Panc1 (cell line): Measurements from ENCODE around the gene FRMD8. TPM values are rescaled to one million over a fixed set of nuclear protein-coding genes. Genes with fewer than 3 reads are reported as not detected.

ENCODE experiments used
- ATAC-seq: fragments of 200-7000 bp; cut with Tn5 transposase; 2 replicates; pipeline ENCODE4 v1.9.1; 2020; ENCODE audit warnings: mild to moderate bottlenecking, moderate library complexity
- BruUV-seq: library from RNA; stranded (reverse); fragments of 400-500 nt; replicated peaks from 2 replicates; lab custom pipeline; 2021; lab: Mats Ljungman, UMichigan
- CTCF ChIA-PET: fragments of 300-600 bp; sonication (Branson Sonifier 250); formaldehyde crosslinking; loops from one replicate; lab custom pipeline; 2022; ENCODE audit warnings: antibody characterized with exemption; lab: Charles Lee
- POLR2A ChIA-PET: fragments of 300-600 bp; sonication (Branson Sonifier 250); formaldehyde crosslinking; loops from one replicate; lab custom pipeline; 2022; ENCODE audit warnings: antibody characterized with exemption; lab: Charles Lee
- DNase-seq: peaks from one replicate; pipeline ENCODE4 v3.0.0-alpha.2; 2010; ENCODE audit warnings: low read depth, low spot score
- H3K27ac ChIP-seq: 2 replicates; pipeline ENCODE4 v1.5.1; 2011; ENCODE audit warnings: mild to moderate bottlenecking, low read length, inconsistent platforms
- H3K27me3 ChIP-seq: fragments of 200-500 bp; sonication (Bioruptor generic); 2 replicates; pipeline ENCODE4 v1.6.0; 2014; ENCODE audit warnings: low read length, inconsistent platforms; ENCODE audit not compliant: control insufficient read depth, insufficient read depth
- H3K36me3 ChIP-seq: fragments of 200-500 bp; sonication (Bioruptor generic); 2 replicates; pipeline ENCODE4 v1.5.1; 2014; ENCODE audit warnings: inconsistent platforms, mild to moderate bottlenecking, low read length, moderate library complexity; ENCODE audit not compliant: control insufficient read depth, insufficient read depth
- H3K4me1 ChIP-seq: 2 replicates; pipeline ENCODE4 v1.5.1; 2011; ENCODE audit warnings: inconsistent platforms, mild to moderate bottlenecking, low read length, moderate library complexity; ENCODE audit not compliant: control insufficient read depth, insufficient read depth
- H3K4me3 ChIP-seq, 2 experiments: 2 replicates each; pipeline ENCODE4 v1.5.1; 2011 to 2012; ENCODE audit warnings: low read depth in 2 of 2, low read length in 2 of 2, mild to moderate bottlenecking in 2 of 2, inconsistent platforms in 1 of 2, moderate library complexity in 1 of 2
- H3K9me3 ChIP-seq: fragments of 200-500 bp; sonication (Bioruptor generic); 2 replicates; pipeline ENCODE4 v1.5.1; 2014; ENCODE audit warnings: low read depth, mild to moderate bottlenecking, inconsistent platforms, low read length, moderate library complexity; ENCODE audit not compliant: control insufficient read depth, insufficient read depth
- CTCF ChIP-seq: fragments of 450-650 bp; IDR thresholded peaks from 2 replicates; pipeline ENCODE4 v1.5.1; 2017; ENCODE audit warnings: mild to moderate bottlenecking
- POLR2AphosphoS5 ChIP-seq: IDR thresholded peaks from 2 replicates; pipeline ENCODE4 v1.6.1; 2012; ENCODE audit warnings: mild to moderate bottlenecking, low read depth, low read length, moderate library complexity
- REST ChIP-seq, 2 experiments: IDR thresholded peaks; 2 replicates each; pipeline ENCODE4 v1.6.1; 2011 to 2012; ENCODE audit warnings: low read depth in 2 of 2, control low read depth in 1 of 2, low read length in 1 of 2, mild to moderate bottlenecking in 1 of 2, moderate library complexity in 1 of 2; ENCODE audit not compliant: insufficient read depth in 1 of 2
- SIN3A ChIP-seq: IDR thresholded peaks from 2 replicates; pipeline ENCODE4 v1.6.1; 2012; ENCODE audit warnings: low read depth, mild to moderate bottlenecking, low read length, moderate library complexity, borderline replicate concordance; ENCODE audit not compliant: insufficient read depth
- TCF7L2 ChIP-seq: IDR thresholded peaks from 2 replicates; pipeline ENCODE4 v1.6.1; 2011; ENCODE audit warnings: mild to moderate bottlenecking, low read depth, low read length, inconsistent platforms
- in situ Hi-C: cut with HindIII; loops from 2 replicates; pipeline ENCODE4 v1.10.0; 2016; ENCODE audit warnings: low sequenced_read_pairs, low pct_unique_long_range_greater_than_20kb
- intact Hi-C: fragments of 100-400 bp; cut with micrococcal nuclease; formaldehyde crosslinking; loops from one replicate; pipeline ENCODE4 v1.10.0; 2022; ENCODE audit not compliant: unreplicated experiment
- total RNA-seq: library from RNA; stranded (reverse); gene quantifications from one replicate; pipeline ENCODE4 v1.2.1, GENCODE V29; 2021; ENCODE audit not compliant: unreplicated experiment

Gene FRMD8
- total RNA-seq, 1 experiment from 2014 or later, result 85.8 TPM

- TF ChIP-seq TCF7L2, result no peak
- no peak for TF ChIP-seq SIN3A
- no peak for TF ChIP-seq POLR2AphosphoS5
- CTCF ChIA-PET, result interaction anchor here (0.5 kb wide), 1 partner anchor 126 kb away, joined by 5 read pairs; no protein-coding TSS in a partner anchor
- intact Hi-C loops, result no loop called here
Measured at GRCh38 chr11:65392899-65393298, 6.5 kb downstream of the FRMD8 start.

GRCh38 chr11:65393513-65394079, 7.2 kb downstream of the FRMD8 start:
- POLR2A ChIA-PET, result no interaction called here
- intact Hi-C loops, result no loop called here
- Histone ChIP-seq H3K9me3 (no peaks in the 10 kb centered on the region), H3K27ac (no peak overlapping the region), H3K4me3 (no peak overlapping the region), H3K36me3 (no peaks in the 10 kb centered on the region), H3K4me1 (peaks cover 27% of the 10 kb centered on the region), H3K27me3 (no peaks in the 10 kb centered on the region)
- ATAC-seq (no peak), DNase-seq (no peak)
- TF ChIP-seq CTCF (no peak), REST (IDR thresholded peaks at IDR 0.05; ENCODE audit: insufficient read depth in 1 of 2, low read depth in 2 of 2, low read length in 1 of 2) (no peak), SIN3A (no peak), POLR2AphosphoS5 (no peak), TCF7L2 (no peak)
- in situ Hi-C loops, result no loop called here
- no TSS peak for BruUV-seq
- CTCF ChIA-PET, result interaction anchor here (0.5 kb wide), 1 partner anchor 125 kb away, joined by 5 read pairs; no protein-coding TSS in a partner anchor

More at GRCh38 chr11:65392899-65393298, 6.5 kb downstream of the FRMD8 start:
- H3K9me3 ChIP-seq, result no peaks in the 10 kb centered on the region
- H3K4me3 ChIP-seq, result no peak overlapping the region
- H3K27ac ChIP-seq, result no peak overlapping the region
- no TSS peak for BruUV-seq
- H3K36me3 ChIP-seq, result no peaks in the 10 kb centered on the region
- no peak for ATAC-seq
- H3K27me3 ChIP-seq, result no peaks in the 10 kb centered on the region
- no peak for DNase-seq
- POLR2A ChIA-PET, result no interaction called here
- in situ Hi-C loops, result no loop called here
- peaks cover 34% of the 10 kb centered on the region for H3K4me1 ChIP-seq

- Histone ChIP-seq H3K4me3 (no peak overlapping the region), H3K27ac (no peak overlapping the region), H3K4me1 (peaks cover 21% of the 10 kb centered on the region), H3K36me3 (no peaks in the 10 kb centered on the region), H3K27me3 (no peaks in the 10 kb centered on the region), H3K9me3 (no peaks in the 10 kb centered on the region)
- CTCF ChIA-PET, result no interaction called here
- ATAC-seq (no peak), DNase-seq (no peak)
- in situ Hi-C loops, result no loop called here
- TF ChIP-seq CTCF (no peak), REST (IDR thresholded peaks at IDR 0.05; ENCODE audit: insufficient read depth in 1 of 2, low read depth in 2 of 2, low read length in 1 of 2) (no peak), POLR2AphosphoS5 (no peak), TCF7L2 (no peak), SIN3A (no peak)
- POLR2A ChIA-PET, result interaction anchor here (0.6 kb wide), 1 partner anchor 114 kb away, joined by 5 read pairs; no protein-coding TSS in a partner anchor
- intact Hi-C loops, result no loop called here
- no TSS peak for BruUV-seq
Measured at GRCh38 chr11:65394125-65394536, 7.7 kb downstream of the FRMD8 start.
